ENCODE measurements around the gene SCUBE1.
"Not testable (repeated sequence)": the region's sequence is repeated elsewhere in the genome, so short reads cannot be mapped to it uniquely, and the experiment has no call there.

SCUBE1 gene

GRCh38 chr22:43299736-43300135, 43.4 kb downstream of the SCUBE1 start:
- no peak for DNase-seq

DNA sequence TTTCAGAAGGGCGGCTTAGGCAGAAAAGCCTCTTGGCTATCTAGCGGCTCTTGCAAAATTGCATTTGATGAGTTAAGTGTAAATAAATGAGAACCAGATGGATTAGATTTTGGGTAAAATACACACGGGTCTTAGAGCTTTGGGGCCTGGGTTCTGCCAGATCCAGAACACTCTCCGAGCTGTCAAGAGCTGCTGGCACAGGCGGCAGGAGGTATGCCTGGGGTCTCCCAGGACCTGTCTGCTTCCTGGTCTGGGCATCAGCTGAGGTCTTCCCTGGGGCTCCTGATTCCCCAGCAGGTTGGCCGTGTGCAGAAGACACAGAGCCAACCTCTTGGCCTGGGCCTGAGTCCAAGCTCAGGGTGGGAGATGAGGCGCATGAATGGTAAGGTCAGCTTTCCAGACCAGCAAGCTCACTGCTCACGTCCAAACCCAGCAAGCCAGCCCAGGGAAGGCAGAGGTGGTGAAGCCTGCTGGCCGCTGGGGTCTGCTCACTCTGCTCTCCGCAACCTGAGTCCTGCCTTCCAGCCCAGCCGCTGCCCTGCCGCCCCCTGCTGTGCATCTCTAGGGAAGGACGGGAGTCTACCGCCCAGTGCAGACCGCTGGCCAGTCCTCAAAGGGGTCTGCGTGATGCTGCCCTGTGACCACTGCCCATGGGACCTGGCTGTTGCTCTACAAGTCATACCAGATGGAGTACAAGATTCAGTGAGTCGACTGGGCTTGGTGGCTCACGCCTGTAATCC, 44.9 kb downstream of the SCUBE1 start:
- no peak for DNase-seq

DNA sequence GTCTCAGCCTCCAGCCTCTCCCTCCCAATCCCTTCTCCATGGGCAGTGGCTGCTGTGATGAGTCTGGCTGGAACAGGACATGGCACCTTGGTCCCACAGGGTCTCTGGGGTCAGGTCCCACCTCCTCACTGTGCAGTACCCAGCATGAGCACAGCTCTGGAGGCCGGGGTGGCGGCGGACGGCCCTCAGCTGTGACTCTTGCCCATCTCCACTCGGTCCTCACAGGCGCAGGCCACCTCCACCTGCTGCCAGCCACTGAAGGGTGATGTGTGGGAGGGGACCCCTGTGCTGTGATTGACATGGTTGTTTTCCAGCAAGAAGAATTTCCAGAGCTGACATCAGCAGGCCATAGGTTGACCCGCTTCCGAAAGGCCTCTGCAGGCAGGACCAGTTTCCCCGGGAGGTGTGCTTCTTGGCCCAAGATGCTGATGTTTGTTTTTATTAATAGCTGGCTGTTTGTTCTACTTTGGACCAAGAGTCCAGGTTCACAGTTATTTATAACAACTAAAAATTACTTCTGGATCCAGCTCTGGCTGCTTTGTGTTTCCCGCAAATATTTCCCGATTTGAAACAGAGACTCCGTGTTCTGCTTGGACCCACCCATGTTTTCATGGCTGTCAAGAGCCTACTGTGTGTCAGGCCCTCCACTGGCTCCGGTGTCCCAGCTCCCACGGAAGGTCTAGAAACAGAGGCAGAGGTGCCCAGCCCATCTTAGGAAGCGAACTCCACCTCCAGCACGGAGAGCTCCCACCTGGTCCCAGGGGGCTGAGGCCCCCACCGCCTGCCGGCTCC, 45.7 kb downstream of the SCUBE1 start:
- no peak for DNase-seq

DNA sequence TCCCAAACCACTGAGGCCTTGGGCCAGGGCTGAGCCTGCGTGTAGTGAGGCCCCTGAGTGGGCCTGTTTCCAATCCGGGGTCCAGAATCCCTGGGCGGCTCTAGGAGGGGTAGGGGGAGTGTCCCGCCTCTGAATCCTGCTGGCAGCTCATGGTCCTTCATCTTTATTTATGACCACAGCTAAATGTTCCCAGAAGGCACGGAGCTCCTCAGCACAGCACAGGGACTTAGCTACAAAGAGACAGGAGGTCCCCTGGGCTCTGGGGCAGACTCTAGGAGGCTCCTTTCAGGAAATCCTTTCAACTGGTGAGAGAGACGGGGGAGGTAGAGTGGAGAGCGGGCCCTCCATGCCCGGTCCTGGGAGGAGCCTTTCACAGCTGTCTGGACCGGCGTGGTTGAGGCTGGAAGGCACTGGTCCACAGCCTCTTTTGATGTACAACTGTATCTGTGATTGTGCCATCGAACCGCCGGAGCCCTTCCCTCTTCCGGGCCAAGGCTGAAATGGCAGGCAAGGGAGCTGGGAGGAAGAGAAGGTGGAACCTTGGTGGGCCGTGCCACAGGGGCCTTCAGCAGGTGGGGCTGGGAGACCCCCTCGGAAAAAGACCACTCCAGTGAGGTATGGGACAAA, 46.8 kb downstream of the SCUBE1 start:
- DNase-seq = no peak

GRCh38 chr22:43295660-43296059, 47.5 kb downstream of the SCUBE1 start:
- DNase-seq = no peak

GRCh38 chr22:43295173-43295572, 48.0 kb downstream of the SCUBE1 start:
- no peak for DNase-seq

DNA sequence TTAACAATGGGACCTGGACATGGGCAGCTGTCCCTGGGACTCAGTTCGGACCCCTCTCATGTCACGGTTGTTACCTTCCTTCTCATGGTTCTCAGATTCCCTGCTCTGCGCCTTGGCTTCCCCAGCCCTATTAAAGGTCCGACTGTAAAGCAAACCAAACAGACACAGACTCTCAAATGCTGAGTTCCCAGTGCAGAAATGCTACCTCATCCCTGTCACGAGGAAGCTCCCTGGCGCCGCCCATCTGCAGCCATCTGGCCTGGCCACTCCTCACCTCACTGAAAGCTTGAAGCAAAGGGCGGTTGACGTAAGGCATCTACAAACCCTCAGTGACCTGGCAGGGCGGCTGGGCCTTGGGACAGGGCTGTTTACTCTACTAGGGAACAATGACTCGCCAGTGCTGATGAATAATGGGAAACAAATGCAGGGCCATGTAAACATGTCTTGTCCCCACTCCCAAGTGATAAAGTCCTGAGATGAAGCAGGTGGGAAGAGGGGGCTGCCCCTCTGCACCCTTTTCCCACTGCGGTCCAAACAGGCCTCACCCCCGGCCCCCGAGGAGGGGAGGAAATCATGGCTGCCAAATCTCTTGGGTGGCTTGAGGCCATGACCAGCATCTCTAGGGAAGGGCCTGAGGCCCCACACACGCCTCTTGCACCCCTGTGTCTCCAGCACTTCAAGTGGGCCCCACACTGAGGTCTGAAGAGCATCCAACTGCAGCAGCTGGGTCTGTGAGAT, 49.3 kb downstream of the SCUBE1 start:
- no peak for DNase-seq

GRCh38 chr22:43293259-43293654, 49.9 kb downstream of the SCUBE1 start:
- DNase-seq = no peak

- DNase-seq = no peak
Measured at GRCh38 chr22:43292630-43293018, 50.5 kb downstream of the SCUBE1 start.

- DNase-seq = no peak
Measured at GRCh38 chr22:43291381-43291780, 51.8 kb downstream of the SCUBE1 start.

- no peak for DNase-seq
Measured at GRCh38 chr22:43289976-43290721, 53.0 kb downstream of the SCUBE1 start.

DNA sequence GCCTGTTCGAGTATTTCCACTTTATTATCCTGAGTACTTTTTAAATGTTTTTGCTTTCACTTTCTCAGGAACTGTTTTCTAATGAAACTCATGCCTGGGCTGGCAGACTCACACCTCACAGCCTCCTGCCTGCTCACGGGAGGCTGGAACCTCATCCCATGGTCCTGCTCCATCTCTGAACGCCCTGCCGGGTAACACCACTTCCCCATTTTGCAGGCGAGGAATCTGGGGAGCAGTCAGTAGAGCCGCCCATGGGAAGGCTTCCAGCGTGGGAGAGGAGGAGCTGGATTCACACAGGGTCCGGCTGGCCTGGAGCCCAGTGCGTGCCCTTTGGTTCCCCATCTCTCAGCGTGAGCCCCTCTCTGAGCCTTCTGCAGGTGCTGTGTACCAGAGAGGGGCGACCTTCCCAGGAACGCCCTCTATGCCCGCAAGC, 53.6 kb downstream of the SCUBE1 start:
- DNase-seq = no peak

DNA sequence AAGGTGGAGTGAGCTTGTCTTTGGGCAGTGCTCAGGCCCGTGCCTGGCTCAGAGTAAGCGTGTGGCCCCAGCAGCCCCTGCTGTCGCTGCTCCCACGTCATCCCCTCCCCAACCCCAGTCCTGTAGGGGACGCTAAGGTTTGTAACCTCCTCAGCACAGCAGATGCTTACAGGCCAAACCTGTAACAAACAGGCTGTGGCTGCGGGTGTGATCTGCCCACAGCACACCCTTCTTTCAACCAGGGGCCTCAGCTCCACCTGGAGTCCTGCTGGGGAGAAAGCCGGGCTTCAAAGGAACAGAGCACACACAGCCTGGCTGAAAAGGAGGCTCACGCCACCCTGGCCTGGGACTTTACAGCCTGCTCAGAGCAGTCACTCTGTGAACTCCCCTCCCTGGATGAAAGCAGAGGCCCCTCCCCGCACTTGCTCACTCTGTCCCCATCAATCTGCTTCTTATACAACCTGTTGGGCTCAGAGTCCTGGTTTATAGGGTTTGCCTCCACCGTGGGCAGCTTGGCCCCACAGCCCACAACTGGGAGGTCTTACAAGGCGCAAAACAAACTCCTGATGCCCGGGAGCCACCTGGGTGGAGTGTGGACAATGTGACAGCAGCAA, 54.3 kb downstream of the SCUBE1 start:
- no peak for DNase-seq

- DNase-seq = no peak
Measured at GRCh38 chr22:43288378-43288777, 54.8 kb downstream of the SCUBE1 start.

DNA sequence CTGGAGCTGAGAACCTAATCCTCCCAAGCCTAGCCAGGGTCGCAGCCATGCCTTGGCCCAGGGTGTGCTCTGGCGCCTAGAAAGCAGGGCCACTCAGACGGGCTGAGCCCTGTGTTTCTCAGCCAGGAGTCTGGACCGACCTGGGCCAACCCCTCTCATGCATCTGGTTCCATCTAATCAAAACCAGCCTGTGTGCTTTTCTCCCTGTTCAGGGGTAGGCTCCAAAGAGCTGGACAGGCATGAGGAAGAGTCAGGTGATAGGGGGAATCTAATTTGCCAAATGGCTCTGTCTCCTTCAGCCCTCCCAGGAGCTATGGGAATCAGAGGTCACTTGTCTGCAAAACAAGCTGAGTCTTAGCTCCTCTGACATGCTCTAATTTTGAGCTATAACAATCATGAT, 55.7 kb downstream of the SCUBE1 start:
- DNase-seq = no peak

DNA sequence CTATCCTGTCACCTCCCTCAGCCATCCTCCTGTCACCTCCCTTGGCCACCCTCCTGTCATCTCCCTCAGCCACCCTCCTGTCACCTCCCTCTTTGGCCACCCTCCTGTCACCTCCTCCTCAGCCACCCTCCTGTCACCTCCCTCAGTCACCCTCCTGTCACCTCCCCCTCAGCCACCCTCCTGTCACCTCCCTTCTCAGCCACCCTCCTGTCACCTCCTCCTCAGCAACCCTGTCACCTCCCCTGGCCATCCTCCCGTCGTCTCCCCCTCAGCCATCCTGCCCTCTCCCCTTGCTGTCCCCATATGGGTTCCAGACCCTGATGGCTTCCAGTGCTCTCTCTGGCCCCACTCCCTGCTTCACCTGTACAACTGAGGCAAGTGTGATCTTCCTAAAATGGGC, 61.8 kb downstream of the SCUBE1 start:
- DNase-seq = no peak

DNA sequence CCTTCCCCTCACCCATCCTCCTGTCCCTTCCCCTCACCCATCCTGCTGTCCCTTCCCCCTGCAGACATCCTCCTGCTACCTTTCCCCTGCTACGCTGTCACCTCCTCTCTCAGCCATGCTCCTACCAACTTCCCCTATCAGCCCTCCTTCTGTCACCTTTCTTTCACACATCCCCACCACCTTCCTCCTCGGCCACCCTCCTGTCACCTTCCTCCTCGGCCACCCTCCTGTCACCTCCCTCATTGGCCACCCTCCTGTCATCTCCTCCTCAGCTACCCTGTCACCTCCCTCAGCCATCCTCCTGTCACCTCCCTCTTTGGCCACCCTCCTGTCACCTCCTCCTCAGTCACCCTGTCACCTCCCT, 62.7 kb downstream of the SCUBE1 start:
- not testable (repeated sequence) for DNase-seq

DNA sequence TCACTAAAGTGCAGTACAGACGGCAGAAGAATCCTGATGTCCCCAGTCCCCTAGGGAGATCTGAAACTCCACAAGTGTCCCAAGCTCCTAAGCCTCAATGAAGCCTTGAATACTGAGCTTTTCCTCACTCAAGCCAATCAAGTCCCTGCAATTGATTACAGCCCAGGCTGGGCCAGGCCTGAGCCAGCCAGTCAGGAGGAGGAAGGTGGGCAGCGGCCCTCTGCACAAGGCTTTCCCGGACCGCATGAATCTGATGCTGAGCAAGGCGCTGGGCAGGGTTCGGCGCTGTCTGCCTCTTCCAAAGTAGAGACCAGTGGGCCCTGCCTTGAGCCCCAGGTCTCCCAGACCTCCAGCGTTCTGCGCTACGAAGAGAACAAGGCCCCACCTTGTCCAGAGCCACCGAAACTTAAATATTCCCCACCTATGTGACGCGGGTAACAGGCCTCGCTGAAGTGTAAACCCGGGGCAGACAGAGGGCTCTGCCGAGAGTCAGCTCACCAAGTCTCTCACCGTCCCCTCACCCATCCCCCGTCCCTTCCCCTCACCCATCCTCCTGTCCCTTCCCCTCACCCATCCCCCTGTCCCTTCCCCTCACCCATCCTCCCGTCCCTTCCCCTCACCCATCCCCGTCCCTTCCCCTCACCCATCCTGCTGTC, 63.2 kb downstream of the SCUBE1 start:
- DNase-seq = no peak

GRCh38 chr22:43277987-43278601, 65.1 kb downstream of the SCUBE1 start:
- no peak for DNase-seq

- DNase-seq = no peak
Measured at GRCh38 chr22:43277091-43277490, 66.1 kb downstream of the SCUBE1 start.

- DNase-seq = no peak
Measured at GRCh38 chr22:43276321-43276720, 66.9 kb downstream of the SCUBE1 start.
